NCI-H345 treated with DMSO at 0.1 percent for 48 hours (cell line): Measurements from ENCODE around the gene GLDC.
A peak's percentile ranks its signal among the peaks of the same experiment; 100 is the strongest.
"Not testable (repeated sequence)": the region's sequence is repeated elsewhere in the genome, so short reads cannot be mapped to it uniquely, and the experiment has no call there.

Experiments
- DNase-seq: peaks from one replicate; lab custom pipeline; 2025; ENCODE audit not compliant: unreplicated experiment; lab: John Stamatoyannopoulos, UW

Gene GLDC

DNA sequence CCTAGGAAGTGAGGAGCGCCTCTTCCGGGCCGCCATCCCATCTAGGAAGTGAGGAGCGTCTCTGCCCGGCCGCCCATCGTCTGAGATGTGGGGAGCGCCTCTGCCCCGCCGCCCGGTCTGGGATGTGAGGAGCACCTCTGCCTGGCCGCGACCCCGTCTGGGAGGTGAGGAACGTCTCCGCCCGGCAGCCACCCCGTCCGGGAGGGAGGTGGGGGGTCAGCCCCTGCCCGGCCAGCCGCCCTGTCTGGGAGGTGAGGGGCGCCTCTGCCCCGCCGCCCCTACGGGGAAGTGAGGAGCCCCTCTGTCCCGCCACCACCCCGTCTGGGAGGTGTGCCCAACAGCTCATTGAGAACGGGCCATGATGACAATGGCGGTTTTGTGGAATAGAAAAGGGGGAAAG, 22.7 kb downstream of the GLDC start:
- not testable (repeated sequence) for DNase-seq

GRCh38 chr9:6620796-6621195, 24.7 kb downstream of the GLDC start:
- DNase-seq: no peak

DNA sequence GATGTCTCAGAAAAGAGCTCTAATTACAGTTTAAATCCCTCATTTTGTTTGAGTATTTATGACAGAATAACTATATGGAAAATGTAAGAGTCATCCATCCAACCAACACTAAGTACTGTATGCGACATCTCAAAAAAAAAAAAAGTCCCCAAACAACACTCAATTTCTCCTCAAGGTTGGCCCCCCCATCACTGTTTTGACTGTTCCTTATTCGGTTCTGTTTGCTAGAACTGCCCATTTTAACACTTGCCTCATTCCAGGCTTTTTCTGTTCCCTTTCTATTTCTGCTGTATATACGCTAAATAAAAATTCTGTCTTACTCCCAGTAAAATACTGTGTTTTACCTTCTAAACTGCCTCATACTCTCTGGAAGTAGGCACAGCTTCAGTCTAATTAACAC, 25.2 kb downstream of the GLDC start:
- no peak for DNase-seq

GRCh38 chr9:6619909-6620308, 25.6 kb downstream of the GLDC start:
- DNase-seq: no peak

DNA sequence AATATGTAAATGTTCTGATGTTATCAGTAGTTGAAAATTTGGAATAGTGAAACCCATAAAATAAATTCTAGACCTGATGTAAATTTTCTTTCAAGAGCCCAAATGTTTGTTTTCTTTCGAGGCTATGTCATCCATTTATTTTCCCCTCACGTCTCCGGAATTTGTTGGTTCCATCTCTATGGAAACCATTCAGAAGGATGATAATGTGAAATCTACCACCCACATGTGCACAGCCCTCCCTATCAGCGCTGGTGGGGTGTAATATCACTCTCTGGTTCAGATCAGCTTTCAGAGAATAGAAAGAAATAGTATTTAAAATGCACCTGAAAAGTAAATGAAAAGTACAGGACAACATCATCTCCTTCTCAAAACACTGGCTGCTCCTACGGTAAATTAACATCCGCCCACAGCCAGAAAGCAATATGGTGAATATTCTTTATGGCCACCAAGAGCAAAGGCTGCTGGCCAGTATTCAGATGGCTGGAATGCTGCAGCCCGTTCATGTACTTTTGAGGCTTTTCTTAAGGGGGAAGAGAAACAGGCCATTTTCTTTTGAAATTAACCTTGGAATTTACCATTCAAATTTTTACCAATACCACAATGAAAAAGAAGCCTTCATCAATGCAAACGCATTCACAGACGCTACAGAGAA, 28.5 kb downstream of the GLDC start:
- DNase-seq: no peak

DNA sequence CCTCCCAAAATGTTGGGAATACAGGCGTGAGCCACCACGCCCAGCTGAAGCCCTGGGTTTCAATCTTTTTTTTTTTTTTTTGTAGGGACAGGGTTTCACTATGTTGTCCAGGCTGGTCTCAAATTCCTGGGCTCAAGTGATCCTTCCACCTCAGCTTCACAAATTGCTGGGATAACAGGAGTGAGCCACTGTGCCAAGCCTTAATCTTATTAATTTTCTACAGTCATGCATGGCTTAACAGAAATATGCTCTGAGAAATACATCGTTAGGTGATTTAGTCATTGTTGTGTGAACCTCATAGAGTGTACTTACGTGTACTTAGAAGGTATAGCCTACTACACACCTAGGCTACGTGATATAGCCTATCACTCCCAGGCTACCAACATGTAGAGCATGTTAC, 31.0 kb downstream of the GLDC start:
- no peak for DNase-seq

- DNase-seq: no peak
Observed at GRCh38 chr9:6611865-6612264, 33.7 kb downstream of the GLDC start.

DNA sequence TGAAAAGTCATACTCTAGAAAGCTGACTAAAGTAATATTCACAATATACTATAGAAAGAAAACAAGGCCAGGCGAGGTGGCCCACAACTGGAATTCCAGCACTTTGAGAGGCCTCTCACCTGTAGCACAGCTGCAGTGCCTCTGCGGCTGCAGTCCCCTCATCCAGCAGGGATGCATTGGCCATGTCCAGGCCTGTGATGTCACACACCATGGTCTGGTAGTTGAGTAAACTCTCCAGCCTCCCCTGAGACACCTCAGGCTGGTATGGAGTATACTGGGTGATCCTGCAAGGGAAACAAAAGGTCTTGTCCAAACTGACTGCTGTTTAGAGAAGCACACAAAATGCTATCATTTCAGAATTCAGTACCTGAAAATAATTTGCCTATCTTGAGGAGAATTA, 35.5 kb downstream of the GLDC start:
- DNase-seq: no peak

DNA sequence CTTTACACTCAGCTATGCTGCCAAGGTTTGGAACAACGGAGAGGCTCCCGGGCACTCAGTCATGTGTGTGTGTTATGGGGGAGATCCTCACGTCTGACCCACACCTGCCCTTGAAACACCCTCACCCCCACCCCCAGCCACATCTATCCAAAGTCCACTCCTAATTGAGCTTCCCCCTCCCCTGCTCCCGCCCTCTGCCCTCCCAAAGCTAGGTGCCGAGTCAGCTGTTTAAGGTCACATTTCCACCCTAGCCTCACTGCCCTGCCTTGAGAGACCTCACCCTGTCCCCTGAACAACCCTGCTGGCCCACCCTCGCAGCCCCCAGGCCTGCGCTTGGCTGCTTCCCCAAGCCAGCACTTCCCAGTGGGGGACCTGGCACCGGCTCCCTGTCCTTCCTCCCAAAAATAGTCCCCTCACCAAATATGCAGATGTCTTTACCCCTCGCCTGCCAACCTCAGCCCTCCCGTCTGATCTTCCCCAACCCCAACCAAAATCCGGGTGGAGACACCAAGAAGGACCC, 36.0 kb downstream of the GLDC start:
- DNase-seq: no peak

GRCh38 chr9:6605202-6605601, 40.3 kb downstream of the GLDC start:
- no peak for DNase-seq

- no peak for DNase-seq
Observed at GRCh38 chr9:6600426-6600825, 45.1 kb downstream of the GLDC start.

- no peak for DNase-seq
Observed at GRCh38 chr9:6600006-6600405, 45.5 kb downstream of the GLDC start.

DNA sequence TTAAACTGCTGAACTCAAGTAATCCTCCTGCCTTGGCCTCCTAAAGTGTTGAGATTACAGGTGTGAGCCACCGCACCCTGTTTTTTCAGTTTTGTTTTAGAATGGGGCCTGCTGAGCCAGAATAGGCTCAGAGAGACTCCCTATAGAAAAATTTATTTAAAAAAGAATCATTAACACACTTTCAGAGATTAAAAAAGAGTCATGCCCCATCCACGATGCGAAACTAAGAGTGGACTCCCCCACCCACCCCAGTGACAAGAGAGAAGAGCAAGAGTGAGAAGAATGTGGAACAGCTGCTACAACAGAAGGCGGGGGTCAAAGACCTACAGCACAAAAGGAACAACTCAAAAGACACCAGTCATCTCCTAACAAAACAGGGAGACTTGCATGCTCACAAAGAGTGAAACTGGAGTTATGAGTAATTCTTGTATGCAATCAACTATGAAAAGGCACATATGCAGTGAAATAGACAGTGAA, 47.2 kb downstream of the GLDC start:
- no peak for DNase-seq

DNA sequence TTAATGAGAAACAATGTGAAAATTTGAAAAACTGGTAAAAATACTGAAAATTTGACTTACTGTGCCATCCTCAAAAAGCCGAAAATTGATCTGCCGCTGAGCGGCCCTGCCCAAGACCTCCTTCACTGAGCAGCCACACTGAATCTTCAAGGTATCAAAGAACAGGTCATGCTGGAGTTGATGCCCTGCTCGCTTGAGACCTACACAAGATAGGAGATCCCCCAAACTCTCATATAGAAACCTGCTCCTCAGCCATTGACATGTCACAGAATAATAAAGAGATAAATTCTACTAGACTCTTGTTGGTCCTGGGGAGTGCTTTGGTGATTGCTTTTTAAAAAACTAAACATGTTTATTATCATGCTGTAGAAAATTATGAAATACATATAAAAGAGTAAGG, 52.7 kb downstream of the GLDC start:
- DNase-seq: no peak

DNA sequence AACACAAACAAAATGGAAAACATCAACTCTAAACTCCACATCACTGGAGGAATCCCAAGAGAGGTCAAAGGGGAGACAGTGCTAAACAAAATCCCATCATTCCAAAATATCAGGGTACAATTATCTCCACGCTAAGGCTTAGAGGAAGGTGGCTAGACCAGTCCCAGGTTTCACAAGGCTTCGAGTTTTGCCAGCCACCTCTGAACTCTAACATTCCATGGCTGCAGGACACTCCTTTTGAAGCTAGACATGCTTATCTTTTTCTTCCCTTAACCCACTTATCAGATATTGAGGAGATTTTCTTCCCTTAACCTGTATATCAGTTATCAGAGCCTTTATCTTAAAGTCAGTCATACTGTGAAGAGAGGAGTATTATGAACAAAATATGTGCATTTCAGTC, 53.3 kb downstream of the GLDC start:
- DNase-seq: no peak

DNA sequence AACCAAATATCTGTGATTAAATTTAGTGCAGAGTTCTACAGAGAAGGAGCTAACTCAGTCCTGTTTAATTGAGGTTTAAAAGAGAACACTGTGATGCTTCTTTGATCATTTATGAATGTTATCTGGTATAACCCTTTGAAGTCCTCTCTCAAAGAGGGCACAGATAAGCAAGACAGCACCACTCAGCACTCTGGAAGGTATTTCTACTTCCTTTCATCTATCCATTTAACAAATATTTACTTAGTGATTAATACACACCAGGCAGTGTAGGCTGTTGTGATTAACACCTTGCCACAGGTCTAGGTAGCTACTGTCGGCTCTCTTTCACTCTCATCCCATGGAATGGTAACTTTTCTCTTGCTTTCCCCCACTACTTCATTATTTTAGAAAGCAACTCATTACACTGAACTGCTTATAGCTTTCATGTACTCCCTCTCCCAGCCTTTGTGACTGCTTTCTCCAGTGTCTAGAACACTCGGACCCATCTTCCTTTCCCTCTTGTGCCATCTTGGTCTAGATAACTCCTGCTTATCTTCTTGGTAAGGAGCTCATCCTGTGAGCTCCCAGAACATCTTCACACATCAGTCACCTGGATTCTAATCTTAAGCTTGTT, 54.7 kb downstream of the GLDC start:
- no peak for DNase-seq

DNA sequence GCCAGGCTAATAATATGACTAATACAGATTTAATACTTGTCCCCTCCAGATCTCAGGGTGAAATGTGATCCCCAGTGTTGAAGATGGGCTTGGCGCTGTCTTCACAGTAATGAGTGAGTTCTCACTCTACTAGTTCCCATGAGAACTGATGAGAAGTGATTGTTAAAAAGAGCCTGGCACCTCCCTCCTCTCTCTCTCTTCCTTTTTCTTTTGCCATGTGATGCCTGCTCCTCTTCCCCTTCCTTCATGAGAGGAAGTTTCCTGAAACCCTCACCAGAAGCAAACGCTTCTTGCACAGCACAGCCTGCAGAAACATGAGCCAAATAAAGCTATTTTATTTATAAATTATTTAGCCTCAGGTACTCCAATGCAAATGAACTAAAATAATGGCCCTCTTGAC, 55.2 kb downstream of the GLDC start:
- no peak for DNase-seq

- DNase-seq: peak; percentile 14
Observed at GRCh38 chr9:6584881-6585597, 60.5 kb downstream of the GLDC start.

DNA sequence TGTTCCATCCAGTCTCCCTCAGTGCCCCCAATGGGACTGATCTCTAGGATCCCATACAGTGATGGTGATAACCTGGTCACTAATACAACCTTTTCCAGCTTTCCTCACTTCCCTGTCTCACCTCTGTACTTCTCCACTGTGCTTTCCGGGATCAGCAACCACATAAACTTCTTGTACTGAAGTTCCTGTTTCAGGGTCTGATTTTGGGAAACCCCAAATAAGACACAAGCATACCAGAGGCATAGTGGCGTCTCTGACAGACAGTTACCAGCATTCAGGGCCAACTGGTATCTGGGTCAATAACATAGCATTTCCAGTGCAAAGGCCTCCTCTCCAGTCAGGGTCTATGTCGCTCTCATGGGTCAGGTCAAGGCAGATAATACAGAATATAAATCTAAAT, 64.3 kb downstream of the GLDC start:
- DNase-seq: no peak

DNA sequence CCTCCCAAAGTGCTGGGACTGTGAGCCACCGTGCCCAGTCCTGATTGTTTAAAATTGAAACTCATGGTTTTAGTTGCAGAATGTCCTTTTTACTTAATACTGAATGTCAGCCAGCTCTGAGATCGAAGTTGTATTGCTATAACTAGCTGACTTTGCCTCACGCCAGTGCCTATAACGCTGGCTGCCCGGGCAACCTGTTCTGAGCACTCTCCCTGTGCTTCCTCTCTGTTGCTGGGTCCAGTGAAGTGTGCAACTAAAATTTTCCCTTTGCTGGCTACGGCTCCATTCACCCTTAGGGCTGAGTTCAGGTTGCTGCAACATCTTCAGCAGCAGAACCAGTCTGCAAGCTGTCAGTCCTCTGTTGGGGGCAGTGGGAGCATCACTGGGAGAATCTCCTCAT, 65.9 kb downstream of the GLDC start:
- DNase-seq: no peak

- DNase-seq: no peak
Observed at GRCh38 chr9:6576987-6577386, 68.5 kb downstream of the GLDC start.
